Measurements from ENCODE around the gene ACTL8. TPM values are rescaled to one million over a fixed set of nuclear protein-coding genes. Genes with fewer than 3 reads are reported as not detected.

ACTL8 gene
- total RNA-seq, 1 donor from 2014 or later, result not detected

- H3K36me3 Mint-ChIP-seq (ENCODE audit: unreplicated experiment), result peaks cover 9% of the 10 kb centered on the region
- TF ChIP-seq, protein P1, sequence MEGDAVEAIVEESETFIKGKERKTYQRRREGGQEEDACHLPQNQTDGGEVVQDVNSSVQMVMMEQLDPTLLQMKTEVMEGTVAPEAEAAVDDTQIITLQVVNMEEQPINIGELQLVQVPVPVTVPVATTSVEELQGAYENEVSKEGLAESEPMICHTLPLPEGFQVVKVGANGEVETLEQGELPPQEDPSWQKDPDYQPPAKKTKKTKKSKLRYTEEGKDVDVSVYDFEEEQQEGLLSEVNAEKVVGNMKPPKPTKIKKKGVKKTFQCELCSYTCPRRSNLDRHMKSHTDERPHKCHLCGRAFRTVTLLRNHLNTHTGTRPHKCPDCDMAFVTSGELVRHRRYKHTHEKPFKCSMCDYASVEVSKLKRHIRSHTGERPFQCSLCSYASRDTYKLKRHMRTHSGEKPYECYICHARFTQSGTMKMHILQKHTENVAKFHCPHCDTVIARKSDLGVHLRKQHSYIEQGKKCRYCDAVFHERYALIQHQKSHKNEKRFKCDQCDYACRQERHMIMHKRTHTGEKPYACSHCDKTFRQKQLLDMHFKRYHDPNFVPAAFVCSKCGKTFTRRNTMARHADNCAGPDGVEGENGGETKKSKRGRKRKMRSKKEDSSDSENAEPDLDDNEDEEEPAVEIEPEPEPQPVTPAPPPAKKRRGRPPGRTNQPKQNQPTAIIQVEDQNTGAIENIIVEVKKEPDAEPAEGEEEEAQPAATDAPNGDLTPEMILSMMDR (IDR thresholded peaks at IDR 0.05; ENCODE audit: partially characterized antibody, unreplicated experiment), result no peak
- H3K4me1 Mint-ChIP-seq (ENCODE audit: low read depth, unreplicated experiment), result no peaks in the 10 kb centered on the region
- H3K9me3 Mint-ChIP-seq (ENCODE audit: unreplicated experiment), result peaks cover 2% of the 10 kb centered on the region
- no peak overlapping the region for H3K4me3 Mint-ChIP-seq (ENCODE audit: unreplicated experiment)
- H3K27ac Mint-ChIP-seq (ENCODE audit: unreplicated experiment), result no peak overlapping the region
- DNase-seq, result no peak
- peaks cover 3% of the 10 kb centered on the region for H3K27me3 Mint-ChIP-seq (ENCODE audit: unreplicated experiment)
Measured at GRCh38 chr1:17711941-17712340, 43.2 kb upstream of the ACTL8 start.

DNA sequence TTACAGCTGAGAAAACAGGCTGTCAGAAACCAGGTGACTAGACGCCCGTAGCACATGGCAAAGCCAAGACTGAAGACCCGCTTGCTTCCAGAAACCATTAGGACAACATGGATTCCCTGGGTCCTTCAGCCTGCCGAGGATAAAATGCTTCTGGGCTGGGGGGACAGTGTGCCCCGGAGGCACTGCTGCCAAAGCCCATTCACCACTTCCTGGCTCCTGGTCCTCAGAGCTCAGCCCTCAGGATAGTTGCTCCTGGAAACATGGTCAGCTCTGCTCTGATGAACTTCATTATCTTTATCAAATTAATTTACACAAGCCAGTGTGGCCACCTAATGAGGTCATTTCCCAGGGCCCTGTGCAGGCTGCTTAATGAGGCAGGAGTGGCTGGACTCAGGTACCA, 41.1 kb upstream of the ACTL8 start:
- no peak for DNase-seq
- Mint-ChIP-seq H3K36me3 (ENCODE audit: unreplicated experiment) (peaks cover 9% of the 10 kb centered on the region), H3K27ac (ENCODE audit: unreplicated experiment) (no peak overlapping the region), H3K4me1 (ENCODE audit: low read depth, unreplicated experiment) (peaks cover 5% of the 10 kb centered on the region), H3K27me3 (ENCODE audit: unreplicated experiment) (peaks cover 5% of the 10 kb centered on the region), H3K4me3 (ENCODE audit: unreplicated experiment) (no peak overlapping the region), H3K9me3 (ENCODE audit: unreplicated experiment) (peaks cover 6% of the 10 kb centered on the region)
- TF ChIP-seq, protein P1 (IDR thresholded peaks at IDR 0.05; ENCODE audit: partially characterized antibody, unreplicated experiment), result no peak

GRCh38 chr1:17717594-17718535, 37.3 kb upstream of the ACTL8 start:
- no peak overlapping the region for H3K27ac Mint-ChIP-seq (ENCODE audit: unreplicated experiment)
- TF ChIP-seq, protein P1 (IDR thresholded peaks at IDR 0.05; ENCODE audit: partially characterized antibody, unreplicated experiment), result no peak
- H3K4me3 Mint-ChIP-seq (ENCODE audit: unreplicated experiment), result no peak overlapping the region
- H3K4me1 Mint-ChIP-seq (ENCODE audit: low read depth, unreplicated experiment), result peaks cover 5% of the 10 kb centered on the region
- no peak for DNase-seq
- H3K27me3 Mint-ChIP-seq (ENCODE audit: unreplicated experiment), result peaks cover 2% of the 10 kb centered on the region
- peaks cover 5% of the 10 kb centered on the region for H3K9me3 Mint-ChIP-seq (ENCODE audit: unreplicated experiment)
- H3K36me3 Mint-ChIP-seq (ENCODE audit: unreplicated experiment), result no peaks in the 10 kb centered on the region

GRCh38 chr1:17719874-17720273, 35.3 kb upstream of the ACTL8 start:
- peaks cover 5% of the 10 kb centered on the region for H3K4me1 Mint-ChIP-seq (ENCODE audit: low read depth, unreplicated experiment)
- H3K27ac Mint-ChIP-seq (ENCODE audit: unreplicated experiment), result no peak overlapping the region
- H3K4me3 Mint-ChIP-seq (ENCODE audit: unreplicated experiment), result no peak overlapping the region
- TF ChIP-seq, protein P1 (IDR thresholded peaks at IDR 0.05; ENCODE audit: partially characterized antibody, unreplicated experiment), result no peak
- peaks cover 2% of the 10 kb centered on the region for H3K27me3 Mint-ChIP-seq (ENCODE audit: unreplicated experiment)
- no peak for DNase-seq
- H3K9me3 Mint-ChIP-seq (ENCODE audit: unreplicated experiment), result peaks cover 5% of the 10 kb centered on the region
- H3K36me3 Mint-ChIP-seq (ENCODE audit: unreplicated experiment), result no peaks in the 10 kb centered on the region

DNA sequence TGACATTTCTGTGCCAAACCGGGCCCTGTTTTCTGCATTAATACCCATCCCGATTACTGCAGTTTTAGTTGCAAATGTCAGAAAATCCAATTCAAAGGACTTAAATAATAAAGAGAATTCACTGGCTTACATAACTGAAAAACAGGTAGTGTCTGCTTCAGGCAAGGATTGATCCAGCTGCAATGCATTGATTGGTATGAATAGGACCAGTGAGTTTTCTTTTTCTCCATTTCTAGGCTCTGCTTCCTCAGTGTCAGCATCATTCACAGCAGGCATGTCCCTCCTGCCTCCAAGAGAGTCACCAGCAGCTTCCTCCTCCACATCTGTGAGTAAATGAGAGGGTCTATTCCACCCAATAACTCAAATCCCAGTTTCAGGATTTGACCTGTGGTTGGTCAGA, 33.7 kb upstream of the ACTL8 start:
- peaks cover 5% of the 10 kb centered on the region for H3K9me3 Mint-ChIP-seq (ENCODE audit: unreplicated experiment)
- DNase-seq, result no peak
- H3K36me3 Mint-ChIP-seq (ENCODE audit: unreplicated experiment), result no peaks in the 10 kb centered on the region
- peaks cover 5% of the 10 kb centered on the region for H3K4me1 Mint-ChIP-seq (ENCODE audit: low read depth, unreplicated experiment)
- peaks cover 2% of the 10 kb centered on the region for H3K27me3 Mint-ChIP-seq (ENCODE audit: unreplicated experiment)
- no peak overlapping the region for H3K4me3 Mint-ChIP-seq (ENCODE audit: unreplicated experiment)
- no peak overlapping the region for H3K27ac Mint-ChIP-seq (ENCODE audit: unreplicated experiment)
- TF ChIP-seq, protein P1 (IDR thresholded peaks at IDR 0.05; ENCODE audit: partially characterized antibody, unreplicated experiment), result no peak
